Hepatic stellate cell (primary cell): ENCODE data around the gene ST8SIA5.

Experiments used
- DNase-seq: peaks from one replicate; pipeline ENCODE4 v3.0.0; 2011; ENCODE audit warnings: low spot score

ST8SIA5 gene

DNA sequence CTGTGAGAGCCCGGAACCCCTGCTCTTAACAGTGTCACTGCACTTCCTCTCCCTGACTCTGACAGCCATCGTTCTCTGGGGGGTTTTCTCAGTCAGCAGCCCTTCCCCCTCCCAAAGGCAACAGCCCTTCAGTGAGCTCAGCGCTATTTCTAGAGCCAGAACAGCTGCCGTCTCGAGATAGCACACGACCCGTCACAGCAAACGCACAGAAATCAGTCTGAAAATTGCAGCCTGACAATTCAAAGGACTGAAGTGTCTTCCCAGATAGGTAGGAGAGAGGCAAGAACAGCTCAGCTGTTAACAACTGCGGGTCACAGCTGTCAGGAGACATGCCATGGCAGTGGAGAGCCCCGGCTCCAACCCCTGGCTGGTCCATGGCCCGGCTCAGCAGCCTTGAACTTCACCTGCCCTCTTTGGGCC is 45.4 kb downstream of the ST8SIA5 start:
- no peak for DNase-seq

DNA sequence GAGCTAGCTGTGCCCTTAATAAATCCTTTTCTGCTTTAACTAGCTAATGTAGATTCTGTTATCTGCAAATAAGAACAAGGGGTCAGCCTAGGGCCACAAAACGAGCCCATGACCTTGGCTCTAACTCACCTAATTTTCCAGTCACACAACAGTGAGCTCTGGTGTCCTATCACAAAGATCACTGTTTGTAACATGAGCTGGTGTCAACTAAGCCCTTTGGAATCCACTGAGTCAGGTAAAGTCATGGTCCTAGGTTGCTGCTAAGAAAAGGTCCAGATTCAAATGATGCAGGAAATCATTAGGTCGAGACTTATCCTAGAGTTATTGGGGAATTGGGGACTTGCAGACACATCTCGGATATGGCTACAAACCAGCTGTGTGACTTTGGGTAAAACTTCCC is 49.9 kb downstream of the ST8SIA5 start:
- DNase-seq = no peak

DNA sequence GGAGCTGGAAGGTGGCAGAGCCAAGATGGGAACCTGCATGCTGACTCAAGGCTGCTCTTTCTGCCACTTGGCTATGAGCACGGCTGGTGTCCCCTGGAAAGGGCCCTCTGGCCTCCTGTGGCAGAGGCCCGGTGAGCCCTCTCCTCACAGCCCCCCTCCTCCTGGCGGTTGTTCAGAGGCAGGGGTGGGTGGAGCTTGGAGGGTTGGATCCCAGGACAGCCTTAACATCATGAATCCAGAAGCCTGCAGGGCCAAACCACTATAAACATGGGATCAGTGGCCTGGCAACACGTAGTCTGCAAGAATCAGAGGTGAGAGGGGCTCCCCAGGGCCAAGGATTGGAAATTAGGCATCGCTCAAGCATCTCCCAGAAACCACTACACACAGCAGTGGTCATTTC is 51.3 kb downstream of the ST8SIA5 start:
- no peak for DNase-seq

DNA sequence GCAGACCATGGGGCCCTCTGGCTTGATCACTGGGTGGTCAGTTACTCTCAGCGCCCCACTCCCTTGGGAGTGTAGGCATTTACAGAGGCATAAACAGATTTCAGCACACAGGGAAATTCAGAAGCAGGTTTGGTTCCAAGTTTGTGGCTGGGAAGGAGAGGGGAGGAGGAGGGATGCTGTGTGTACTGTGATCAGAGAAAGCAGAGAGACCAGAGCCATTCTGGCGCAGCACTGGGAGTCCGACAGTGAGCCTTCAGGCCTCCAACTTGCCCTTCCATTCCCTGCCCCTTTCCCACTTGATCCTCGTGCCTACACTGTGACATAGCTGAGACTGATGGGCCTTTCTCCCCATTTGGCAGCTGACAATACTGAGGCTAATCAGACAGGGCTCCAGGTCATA is 52.0 kb downstream of the ST8SIA5 start:
- no peak for DNase-seq

DNA sequence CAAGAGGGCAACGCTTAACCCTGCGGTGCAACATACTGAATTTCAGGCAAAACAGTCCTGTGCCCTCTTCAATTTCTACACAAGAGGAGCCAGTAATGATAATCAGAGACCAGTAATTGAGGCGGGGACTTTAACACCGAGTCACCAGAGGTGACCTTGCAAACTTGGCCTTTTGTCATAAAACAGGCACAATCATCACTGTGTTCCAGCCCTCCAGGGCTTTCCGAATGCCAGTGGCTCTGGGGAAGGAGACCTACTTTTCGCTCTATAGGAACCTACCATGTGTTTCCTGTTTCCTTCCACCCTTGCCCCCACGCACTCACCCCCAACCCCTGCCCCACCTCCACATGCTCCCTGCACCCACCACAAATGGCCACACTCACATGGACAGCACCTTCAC is 52.7 kb downstream of the ST8SIA5 start:
- no peak for DNase-seq

DNA sequence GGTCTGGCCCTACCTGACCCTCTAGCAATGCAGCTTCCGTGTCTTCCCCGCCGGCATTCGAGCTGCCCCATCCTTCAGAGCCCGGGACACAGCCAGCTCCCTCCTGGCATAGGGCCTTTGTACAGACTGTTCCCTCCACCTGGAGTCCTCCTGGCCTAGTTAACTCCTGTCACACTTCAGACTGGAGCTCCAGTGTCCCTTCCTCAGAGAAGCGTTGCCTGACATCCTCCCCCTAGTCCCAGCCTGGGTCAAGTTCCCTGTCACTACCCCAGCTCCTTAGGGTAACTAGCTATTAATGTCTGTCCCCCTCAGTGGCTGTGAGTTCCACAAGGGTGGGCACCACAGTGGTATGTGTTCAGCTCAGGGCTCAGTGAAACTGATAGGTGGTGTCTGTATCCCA is 54.4 kb downstream of the ST8SIA5 start:
- no peak for DNase-seq

- DNase-seq = no peak
Measured at GRCh38 chr18:46700066-46700824, 56.6 kb downstream of the ST8SIA5 start.

- DNase-seq = no peak
Measured at GRCh38 chr18:46696702-46697101, 60.2 kb downstream of the ST8SIA5 start.

DNA sequence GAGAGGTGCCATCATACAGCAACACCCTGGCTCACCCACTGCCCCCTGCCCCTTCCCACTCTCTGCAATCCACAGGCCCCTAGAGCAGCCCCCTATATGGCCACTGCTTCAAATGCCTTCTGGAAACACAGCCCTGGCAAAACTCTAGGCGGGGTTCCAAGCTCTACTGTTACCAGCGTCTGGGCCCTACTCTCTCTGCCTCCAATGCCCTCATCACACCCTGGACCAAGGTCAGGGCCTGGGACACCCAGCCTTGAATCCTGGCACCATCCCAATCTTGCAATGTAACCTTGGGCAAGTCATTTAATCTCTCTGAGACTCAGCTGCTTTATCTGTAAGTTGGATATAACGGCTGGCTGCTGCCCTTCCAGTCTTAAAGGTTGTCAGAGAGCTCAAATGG is 60.6 kb downstream of the ST8SIA5 start:
- no peak for DNase-seq

DNA sequence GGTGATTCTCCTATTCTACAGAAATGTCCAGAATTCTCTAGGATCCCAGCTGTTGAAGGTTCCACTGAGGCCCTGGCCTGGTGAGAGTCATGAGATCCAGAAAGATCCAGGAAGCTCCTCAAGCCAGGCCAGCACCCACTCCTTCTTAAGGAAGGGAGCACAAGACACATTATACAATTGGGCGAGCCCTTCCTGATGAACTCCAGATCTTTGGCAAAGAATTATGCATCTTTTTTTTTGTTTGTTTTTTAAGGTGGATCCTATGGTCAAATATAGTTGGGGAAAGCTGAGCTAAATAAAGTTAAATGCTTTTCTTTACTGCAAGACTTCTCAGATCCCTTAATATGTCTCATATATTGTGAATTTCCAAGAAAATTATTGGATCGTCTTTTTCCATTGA is 62.9 kb downstream of the ST8SIA5 start:
- no peak for DNase-seq

- DNase-seq = no peak
Measured at GRCh38 chr18:46688853-46689525, 67.9 kb downstream of the ST8SIA5 start.

GRCh38 chr18:46686186-46686585 is 70.7 kb downstream of the ST8SIA5 start:
- DNase-seq = no peak

GRCh38 chr18:46683252-46683651 is 73.6 kb downstream of the ST8SIA5 start:
- DNase-seq = no peak

DNA sequence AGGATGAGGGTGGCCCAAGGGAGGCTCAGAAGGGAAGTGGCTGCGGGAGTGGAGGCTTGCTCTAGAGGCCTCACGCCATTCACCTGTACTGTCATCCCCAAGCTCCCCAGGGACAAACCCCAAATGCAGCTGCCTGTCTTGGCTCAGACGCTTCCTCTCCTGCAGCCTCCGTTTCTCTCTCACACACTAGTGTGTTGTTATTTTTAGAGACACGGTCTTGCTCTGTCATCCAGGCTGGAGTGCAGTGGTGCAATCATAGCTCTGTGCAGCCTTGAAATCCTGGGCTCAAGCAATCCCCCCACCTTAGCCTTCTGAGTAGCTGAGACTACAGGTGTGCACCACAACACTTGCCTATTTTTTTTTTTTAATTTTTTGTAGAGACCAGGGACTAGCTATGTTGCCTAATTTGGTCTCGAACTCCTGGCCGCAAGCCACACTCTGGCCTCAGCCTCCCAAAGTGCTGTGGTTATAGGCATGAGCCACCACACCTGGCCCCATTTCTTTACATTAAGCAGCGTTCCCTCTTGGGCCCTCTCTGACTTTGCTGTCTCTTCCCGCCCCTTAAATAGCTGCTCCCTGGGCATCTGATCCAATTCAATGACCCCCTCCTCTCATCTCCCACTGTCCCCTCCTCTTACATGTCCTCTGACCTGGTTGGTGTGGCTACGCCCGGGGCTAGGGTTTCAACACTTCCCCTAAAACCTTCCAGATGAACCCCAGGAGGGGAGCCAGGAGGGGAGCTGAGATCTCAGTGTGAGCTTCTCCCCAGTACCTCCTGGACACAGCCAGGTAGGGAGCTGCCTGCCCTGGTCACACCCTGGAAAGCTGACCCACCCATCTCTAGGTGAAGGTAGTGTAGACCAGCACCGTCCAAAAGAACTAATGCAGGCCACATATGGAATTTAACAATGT is 75.8 kb downstream of the ST8SIA5 start:
- DNase-seq = no peak

GRCh38 chr18:46679846-46680598 is 76.8 kb downstream of the ST8SIA5 start:
- no peak for DNase-seq

DNA sequence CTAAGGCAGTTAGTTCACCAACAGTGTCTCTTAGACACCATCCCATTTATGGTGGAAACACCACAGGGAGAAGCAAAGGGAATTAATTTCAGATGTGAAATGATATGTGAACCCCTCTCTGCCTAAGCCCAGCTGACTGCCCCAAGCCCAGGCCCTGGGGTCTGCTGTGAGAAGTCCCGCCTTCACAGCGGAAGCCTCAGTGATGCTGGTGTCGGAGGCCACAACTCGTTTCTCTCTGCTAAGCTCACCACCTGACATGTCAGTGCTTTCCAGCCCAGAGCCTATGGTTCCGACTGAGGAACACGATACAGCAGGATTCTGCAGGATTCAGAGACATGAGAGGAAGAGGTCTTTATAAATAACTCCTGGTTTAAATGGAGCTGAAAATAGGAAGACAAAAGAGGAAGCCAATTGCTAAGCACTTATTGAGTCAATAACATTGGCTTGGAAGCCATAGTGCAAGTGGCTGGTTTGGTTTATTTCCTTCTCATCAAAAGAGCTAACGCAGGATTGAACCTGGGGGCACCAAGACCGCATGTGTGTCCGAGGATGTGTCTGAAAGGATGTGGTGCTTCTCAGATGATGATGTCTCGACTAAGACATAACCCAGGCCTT is 78.0 kb downstream of the ST8SIA5 start:
- no peak for DNase-seq

DNA sequence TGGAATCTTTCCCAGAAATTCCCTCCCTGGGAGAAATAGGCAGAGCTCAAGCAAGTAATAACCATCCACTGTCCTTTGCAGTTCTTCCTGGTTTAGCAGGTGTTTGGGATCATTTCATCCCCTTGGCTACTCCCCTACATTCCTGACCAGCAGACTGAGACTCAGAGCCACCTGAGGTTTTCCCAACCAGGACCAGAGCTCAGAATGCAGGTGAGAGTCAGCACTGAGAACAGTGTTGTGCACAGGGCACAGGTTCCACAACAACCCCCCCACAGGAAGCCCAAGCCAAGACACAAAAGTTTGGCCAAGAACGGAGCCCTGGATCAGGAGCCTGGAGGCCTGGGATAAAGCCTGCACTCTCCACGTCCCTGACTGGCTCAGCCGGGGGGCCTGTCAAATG is 78.8 kb downstream of the ST8SIA5 start:
- no peak for DNase-seq

GRCh38 chr18:46677611-46678010 is 79.2 kb downstream of the ST8SIA5 start:
- DNase-seq = no peak

GRCh38 chr18:46676182-46676835 is 80.5 kb downstream of the ST8SIA5 start:
- DNase-seq = no peak

GRCh38 chr18:46675112-46675511 is 81.7 kb downstream of the ST8SIA5 start:
- no peak for DNase-seq
